ENCODE measurements around the gene NXPE3. TPM values are rescaled to one million over a fixed set of nuclear protein-coding genes. Genes with fewer than 3 reads are reported as not detected.

The NXPE3 gene
- total and polyA plus RNA-seq, 2 of the 8 experiments (the other 6 are each of a cell fraction or from before 2014, with no cell fraction given): 10.9 to 22.7 TPM

GRCh38 chr3:101853982-101854381 is 75.0 kb downstream of the NXPE3 start (continued):
- TF ChIP-seq, protein P1, sequence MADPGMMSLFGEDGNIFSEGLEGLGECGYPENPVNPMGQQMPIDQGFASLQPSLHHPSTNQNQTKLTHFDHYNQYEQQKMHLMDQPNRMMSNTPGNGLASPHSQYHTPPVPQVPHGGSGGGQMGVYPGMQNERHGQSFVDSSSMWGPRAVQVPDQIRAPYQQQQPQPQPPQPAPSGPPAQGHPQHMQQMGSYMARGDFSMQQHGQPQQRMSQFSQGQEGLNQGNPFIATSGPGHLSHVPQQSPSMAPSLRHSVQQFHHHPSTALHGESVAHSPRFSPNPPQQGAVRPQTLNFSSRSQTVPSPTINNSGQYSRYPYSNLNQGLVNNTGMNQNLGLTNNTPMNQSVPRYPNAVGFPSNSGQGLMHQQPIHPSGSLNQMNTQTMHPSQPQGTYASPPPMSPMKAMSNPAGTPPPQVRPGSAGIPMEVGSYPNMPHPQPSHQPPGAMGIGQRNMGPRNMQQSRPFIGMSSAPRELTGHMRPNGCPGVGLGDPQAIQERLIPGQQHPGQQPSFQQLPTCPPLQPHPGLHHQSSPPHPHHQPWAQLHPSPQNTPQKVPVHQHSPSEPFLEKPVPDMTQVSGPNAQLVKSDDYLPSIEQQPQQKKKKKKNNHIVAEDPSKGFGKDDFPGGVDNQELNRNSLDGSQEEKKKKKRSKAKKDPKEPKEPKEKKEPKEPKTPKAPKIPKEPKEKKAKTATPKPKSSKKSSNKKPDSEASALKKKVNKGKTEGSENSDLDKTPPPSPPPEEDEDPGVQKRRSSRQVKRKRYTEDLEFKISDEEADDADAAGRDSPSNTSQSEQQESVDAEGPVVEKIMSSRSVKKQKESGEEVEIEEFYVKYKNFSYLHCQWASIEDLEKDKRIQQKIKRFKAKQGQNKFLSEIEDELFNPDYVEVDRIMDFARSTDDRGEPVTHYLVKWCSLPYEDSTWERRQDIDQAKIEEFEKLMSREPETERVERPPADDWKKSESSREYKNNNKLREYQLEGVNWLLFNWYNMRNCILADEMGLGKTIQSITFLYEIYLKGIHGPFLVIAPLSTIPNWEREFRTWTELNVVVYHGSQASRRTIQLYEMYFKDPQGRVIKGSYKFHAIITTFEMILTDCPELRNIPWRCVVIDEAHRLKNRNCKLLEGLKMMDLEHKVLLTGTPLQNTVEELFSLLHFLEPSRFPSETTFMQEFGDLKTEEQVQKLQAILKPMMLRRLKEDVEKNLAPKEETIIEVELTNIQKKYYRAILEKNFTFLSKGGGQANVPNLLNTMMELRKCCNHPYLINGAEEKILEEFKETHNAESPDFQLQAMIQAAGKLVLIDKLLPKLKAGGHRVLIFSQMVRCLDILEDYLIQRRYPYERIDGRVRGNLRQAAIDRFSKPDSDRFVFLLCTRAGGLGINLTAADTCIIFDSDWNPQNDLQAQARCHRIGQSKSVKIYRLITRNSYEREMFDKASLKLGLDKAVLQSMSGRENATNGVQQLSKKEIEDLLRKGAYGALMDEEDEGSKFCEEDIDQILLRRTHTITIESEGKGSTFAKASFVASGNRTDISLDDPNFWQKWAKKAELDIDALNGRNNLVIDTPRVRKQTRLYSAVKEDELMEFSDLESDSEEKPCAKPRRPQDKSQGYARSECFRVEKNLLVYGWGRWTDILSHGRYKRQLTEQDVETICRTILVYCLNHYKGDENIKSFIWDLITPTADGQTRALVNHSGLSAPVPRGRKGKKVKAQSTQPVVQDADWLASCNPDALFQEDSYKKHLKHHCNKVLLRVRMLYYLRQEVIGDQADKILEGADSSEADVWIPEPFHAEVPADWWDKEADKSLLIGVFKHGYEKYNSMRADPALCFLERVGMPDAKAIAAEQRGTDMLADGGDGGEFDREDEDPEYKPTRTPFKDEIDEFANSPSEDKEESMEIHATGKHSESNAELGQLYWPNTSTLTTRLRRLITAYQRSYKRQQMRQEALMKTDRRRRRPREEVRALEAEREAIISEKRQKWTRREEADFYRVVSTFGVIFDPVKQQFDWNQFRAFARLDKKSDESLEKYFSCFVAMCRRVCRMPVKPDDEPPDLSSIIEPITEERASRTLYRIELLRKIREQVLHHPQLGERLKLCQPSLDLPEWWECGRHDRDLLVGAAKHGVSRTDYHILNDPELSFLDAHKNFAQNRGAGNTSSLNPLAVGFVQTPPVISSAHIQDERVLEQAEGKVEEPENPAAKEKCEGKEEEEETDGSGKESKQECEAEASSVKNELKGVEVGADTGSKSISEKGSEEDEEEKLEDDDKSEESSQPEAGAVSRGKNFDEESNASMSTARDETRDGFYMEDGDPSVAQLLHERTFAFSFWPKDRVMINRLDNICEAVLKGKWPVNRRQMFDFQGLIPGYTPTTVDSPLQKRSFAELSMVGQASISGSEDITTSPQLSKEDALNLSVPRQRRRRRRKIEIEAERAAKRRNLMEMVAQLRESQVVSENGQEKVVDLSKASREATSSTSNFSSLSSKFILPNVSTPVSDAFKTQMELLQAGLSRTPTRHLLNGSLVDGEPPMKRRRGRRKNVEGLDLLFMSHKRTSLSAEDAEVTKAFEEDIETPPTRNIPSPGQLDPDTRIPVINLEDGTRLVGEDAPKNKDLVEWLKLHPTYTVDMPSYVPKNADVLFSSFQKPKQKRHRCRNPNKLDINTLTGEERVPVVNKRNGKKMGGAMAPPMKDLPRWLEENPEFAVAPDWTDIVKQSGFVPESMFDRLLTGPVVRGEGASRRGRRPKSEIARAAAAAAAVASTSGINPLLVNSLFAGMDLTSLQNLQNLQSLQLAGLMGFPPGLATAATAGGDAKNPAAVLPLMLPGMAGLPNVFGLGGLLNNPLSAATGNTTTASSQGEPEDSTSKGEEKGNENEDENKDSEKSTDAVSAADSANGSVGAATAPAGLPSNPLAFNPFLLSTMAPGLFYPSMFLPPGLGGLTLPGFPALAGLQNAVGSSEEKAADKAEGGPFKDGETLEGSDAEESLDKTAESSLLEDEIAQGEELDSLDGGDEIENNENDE (IDR thresholded peaks at IDR 0.05; ENCODE audit: insufficient replicate concordance, low read length): no peak
- TF ChIP-seq GABPA (IDR thresholded peaks at IDR 0.05; ENCODE audit: borderline replicate concordance, insufficient read depth, low read length) (no peak), HDAC6 (IDR thresholded peaks at IDR 0.05; ENCODE audit: low read depth, low read length) (no peak), TBP (IDR thresholded peaks at IDR 0.05; ENCODE audit: low read depth, low read length) (no peak), RFX5 (IDR thresholded peaks at IDR 0.05; ENCODE audit: borderline replicate concordance, low read depth, low read length) (no peak), NANOG (IDR thresholded peaks at IDR 0.05; ENCODE audit: insufficient read depth, low read depth, low read length, poor library complexity, severe bottlenecking) (no peak), GTF2F1 (IDR thresholded peaks at IDR 0.05; ENCODE audit: borderline replicate concordance, low read depth, low read length) (no peak), JUND (IDR thresholded peaks at IDR 0.05; ENCODE audit: low read length) (no peak)
